Ascending aorta (tissue), 2 donors: ENCODE results near the gene NDE1. TPM values are rescaled to one million over a fixed set of nuclear protein-coding genes. Genes with fewer than 3 reads are reported as not detected.

Experiments
- DNase-seq, 2 donors: peaks; one replicate each; pipeline ENCODE4 v3.0.0-alpha.2; 2019; ENCODE audit warnings: low spot score in 2 of 2
- H3K27ac ChIP-seq, 2 donors: fragments of 200-600 bp; sonication (generic); one replicate each; pipeline ENCODE4 v1.5.1; 2016 to 2017; ENCODE audit warnings: mild to moderate bottlenecking in 1 of 2
- H3K27me3 ChIP-seq: fragments of 200-600 bp; sonication (generic); one replicate; pipeline ENCODE4 v1.5.1; 2017
- H3K36me3 ChIP-seq, 2 donors: fragments of 200-600 bp; sonication (generic); one replicate each; pipeline ENCODE4 v1.5.1; 2016
- H3K4me1 ChIP-seq, 2 donors: fragments of 200-600 bp; sonication (generic); one replicate each; pipeline ENCODE4 v1.5.1; 2016 to 2017; ENCODE audit warnings: mild to moderate bottlenecking in 1 of 2
- H3K4me3 ChIP-seq, 2 donors: fragments of 200-600 bp; sonication (generic); one replicate each; pipeline ENCODE4 v1.5.1; 2016 to 2017; ENCODE audit warnings: mild to moderate bottlenecking in 1 of 2
- H3K9me3 ChIP-seq, 2 donors: fragments of 200-600 bp; sonication (generic); one replicate each; pipeline ENCODE4 v1.5.1; 2016
- intact Hi-C: fragments of 100-400 bp; cut with DNase I; formaldehyde crosslinking; loops from one replicate; pipeline ENCODE4 v1.15.1; 2023
- total RNA-seq: library from RNA; depleted of rRNA; stranded (reverse); fragments of >200 nt; gene quantifications from one replicate; pipeline ENCODE4 v1.1.0, GENCODE V29; 2016
- TF ChIP-seq, protein P1 (sequence below), 3 experiments: fragments of 200-600 bp in 2 of 3; fragments of 450-650 bp in 1 of 3; sonication (generic) in 2 of 3; IDR thresholded peaks; one replicate each; pipeline ENCODE4 v1.5.1; 2016 to 2019; ENCODE audit warnings: antibody characterized with exemption in 3 of 3, mild to moderate bottlenecking in 1 of 3, moderate library complexity in 1 of 3

NDE1 gene
- total RNA-seq, 1 donor from 2014 or later, result 21.9 TPM

DNA sequence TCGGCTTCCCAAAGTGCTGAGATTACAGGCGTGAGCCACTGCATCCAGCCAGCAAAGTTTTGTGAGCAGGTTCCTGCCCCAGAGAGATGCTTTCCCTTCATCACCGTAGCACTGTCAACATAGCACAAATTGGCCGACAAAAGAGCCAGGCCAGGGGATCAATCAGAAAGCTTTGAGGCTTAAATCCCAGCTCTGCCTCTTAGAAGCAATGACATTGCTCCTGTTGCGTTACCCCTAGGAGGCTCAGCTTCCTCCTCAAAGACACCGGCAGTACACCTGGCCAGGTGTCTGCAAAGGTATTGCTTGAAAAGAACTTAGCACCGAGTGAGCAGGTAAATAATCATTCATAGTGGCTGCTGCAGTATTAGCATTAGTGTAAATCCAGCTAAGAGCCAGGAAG lies 86.5 kb downstream of the NDE1 start:
- H3K9me3 ChIP-seq, result no peaks in the 10 kb centered on the region
- no peaks in the 10 kb centered on the region for H3K27me3 ChIP-seq
- intact Hi-C loops, result no loop called here
- no peak overlapping the region for H3K4me3 ChIP-seq
- no peak for DNase-seq
- peaks cover 100% of the 10 kb centered on the region in 2 donors for H3K36me3 ChIP-seq
- H3K4me1 ChIP-seq, result no peaks in the 10 kb centered on the region
- TF ChIP-seq, protein P1, sequence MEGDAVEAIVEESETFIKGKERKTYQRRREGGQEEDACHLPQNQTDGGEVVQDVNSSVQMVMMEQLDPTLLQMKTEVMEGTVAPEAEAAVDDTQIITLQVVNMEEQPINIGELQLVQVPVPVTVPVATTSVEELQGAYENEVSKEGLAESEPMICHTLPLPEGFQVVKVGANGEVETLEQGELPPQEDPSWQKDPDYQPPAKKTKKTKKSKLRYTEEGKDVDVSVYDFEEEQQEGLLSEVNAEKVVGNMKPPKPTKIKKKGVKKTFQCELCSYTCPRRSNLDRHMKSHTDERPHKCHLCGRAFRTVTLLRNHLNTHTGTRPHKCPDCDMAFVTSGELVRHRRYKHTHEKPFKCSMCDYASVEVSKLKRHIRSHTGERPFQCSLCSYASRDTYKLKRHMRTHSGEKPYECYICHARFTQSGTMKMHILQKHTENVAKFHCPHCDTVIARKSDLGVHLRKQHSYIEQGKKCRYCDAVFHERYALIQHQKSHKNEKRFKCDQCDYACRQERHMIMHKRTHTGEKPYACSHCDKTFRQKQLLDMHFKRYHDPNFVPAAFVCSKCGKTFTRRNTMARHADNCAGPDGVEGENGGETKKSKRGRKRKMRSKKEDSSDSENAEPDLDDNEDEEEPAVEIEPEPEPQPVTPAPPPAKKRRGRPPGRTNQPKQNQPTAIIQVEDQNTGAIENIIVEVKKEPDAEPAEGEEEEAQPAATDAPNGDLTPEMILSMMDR (IDR thresholded peaks at IDR 0.05), result no peak
- H3K27ac ChIP-seq, result no peak overlapping the region

DNA sequence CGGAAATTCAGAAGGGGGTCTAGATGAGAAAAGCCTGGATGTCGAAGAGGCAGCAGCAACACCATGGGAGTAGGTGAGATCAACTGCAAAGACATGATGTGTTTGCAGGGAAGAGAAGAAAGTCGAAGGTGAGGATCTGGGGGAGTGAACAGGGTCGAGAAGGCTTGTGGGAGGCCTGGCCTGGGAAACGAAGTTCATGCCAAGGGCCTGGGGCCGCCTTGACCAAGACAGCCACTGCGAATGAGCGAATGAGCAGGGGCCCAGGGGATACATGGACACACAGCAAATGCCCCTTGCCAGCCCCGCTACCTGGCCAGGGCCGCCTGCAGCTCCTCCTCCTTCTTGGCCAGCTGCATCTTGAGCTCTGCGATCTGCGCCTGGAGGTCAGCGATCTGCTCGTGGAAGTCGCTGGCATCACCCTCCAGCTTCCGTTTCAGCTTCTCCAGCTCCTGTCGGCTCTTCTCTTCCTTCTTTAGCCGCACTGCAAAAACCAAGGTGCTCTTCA lies 87.1 kb downstream of the NDE1 start:
- Histone ChIP-seq H3K4me3 (no peak overlapping the region), H3K4me1 (no peaks in the 10 kb centered on the region), H3K27ac (no peak overlapping the region), H3K36me3 (peaks cover 100% of the 10 kb centered on the region in 2 donors), H3K27me3 (no peaks in the 10 kb centered on the region), H3K9me3 (no peaks in the 10 kb centered on the region)
- TF ChIP-seq, protein P1 (IDR thresholded peaks at IDR 0.05), result no peak
- intact Hi-C loops, result no loop called here
- no peak for DNase-seq

- Histone ChIP-seq H3K27me3 (no peaks in the 10 kb centered on the region), H3K4me1 (no peaks in the 10 kb centered on the region), H3K4me3 (no peak overlapping the region), H3K36me3 (peaks cover 100% of the 10 kb centered on the region in 2 donors), H3K9me3 (no peaks in the 10 kb centered on the region), H3K27ac (no peak overlapping the region)
- TF ChIP-seq, protein P1 (IDR thresholded peaks at IDR 0.05), result no peak
- no peak for DNase-seq
- intact Hi-C loops, result no loop called here
Measured at GRCh38 chr16:15739464-15739863, 89.4 kb downstream of the NDE1 start.

- Histone ChIP-seq H3K4me1 (no peaks in the 10 kb centered on the region), H3K4me3 (no peak overlapping the region), H3K27ac (no peak overlapping the region), H3K27me3 (no peaks in the 10 kb centered on the region), H3K9me3 (no peaks in the 10 kb centered on the region), H3K36me3 (peaks cover 100% of the 10 kb centered on the region in 2 donors)
- DNase-seq, result no peak
- TF ChIP-seq, protein P1 (IDR thresholded peaks at IDR 0.05), result no peak
- intact Hi-C loops, result no loop called here
Measured at GRCh38 chr16:15739950-15740349, 89.9 kb downstream of the NDE1 start.

DNA sequence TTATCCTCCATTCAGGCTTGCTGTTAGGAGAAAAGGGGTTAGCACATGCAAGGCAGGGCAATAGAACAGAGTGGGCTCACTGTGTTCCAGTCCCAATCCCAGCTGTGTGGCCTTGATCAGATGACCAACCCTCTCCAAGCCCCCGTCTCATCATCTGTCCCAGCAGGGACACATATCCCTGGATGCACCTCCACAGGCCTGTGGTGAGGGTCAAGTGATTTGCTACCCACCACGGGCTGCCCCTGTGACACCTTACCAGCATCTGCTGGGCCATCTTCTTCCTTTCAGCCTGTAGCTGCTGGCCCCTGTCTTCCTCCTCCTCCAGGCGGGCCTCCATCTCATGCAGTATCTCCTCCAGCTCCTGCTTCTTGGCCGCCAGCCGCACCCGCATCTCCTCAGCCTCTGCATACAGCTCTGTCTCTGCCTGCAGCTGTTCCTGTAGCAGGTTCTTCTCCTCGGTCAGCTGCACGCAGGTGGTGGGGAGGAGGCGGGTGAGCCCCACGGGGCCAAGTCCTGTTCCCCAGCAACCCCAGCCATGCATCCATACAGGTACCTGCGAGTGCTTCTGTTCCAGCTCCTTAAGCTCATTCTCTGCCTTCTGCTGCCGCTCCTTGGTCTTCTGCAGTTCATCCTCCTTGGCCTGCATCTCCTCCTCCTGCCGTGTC lies 91.3 kb downstream of the NDE1 start:
- peaks cover 100% of the 10 kb centered on the region in 2 donors for H3K36me3 ChIP-seq
- TF ChIP-seq, protein P1 (IDR thresholded peaks at IDR 0.05), result no peak
- no peaks in the 10 kb centered on the region for H3K4me1 ChIP-seq
- no peak overlapping the region for H3K27ac ChIP-seq
- intact Hi-C loops, result no loop called here
- DNase-seq, result no peak
- H3K27me3 ChIP-seq, result no peaks in the 10 kb centered on the region
- no peaks in the 10 kb centered on the region for H3K9me3 ChIP-seq
- H3K4me3 ChIP-seq, result no peak overlapping the region
